H9 (cell line): ENCODE measurements around the gene UQCC2. TPM values are rescaled to one million over a fixed set of nuclear protein-coding genes. Genes with fewer than 3 reads are reported as not detected.

Source experiments
- DNase-seq: peaks from one replicate; pipeline ENCODE4 v3.0.0-alpha.2; 2017
- H2AFZ ChIP-seq: one replicate; pipeline ENCODE4 v1.6.1; 2013; ENCODE audit warnings: mild to moderate bottlenecking, low read length, control low read depth, moderate library complexity
- H2AK5ac ChIP-seq: 2 replicates; pipeline ENCODE4 v1.6.1; 2013; ENCODE audit warnings: low read length, control low read depth, mixed read lengths; ENCODE audit not compliant: insufficient read length
- H2BK120ac ChIP-seq: one replicate; pipeline ENCODE4 v1.6.1; 2013; ENCODE audit warnings: low read depth, mild to moderate bottlenecking, low read length, control low read depth, inconsistent platforms; ENCODE audit not compliant: poor library complexity, severe bottlenecking
- H2BK12ac ChIP-seq: 2 replicates; pipeline ENCODE4 v1.6.1; 2013; ENCODE audit warnings: low read length, control low read depth, mixed read lengths, low read depth; ENCODE audit not compliant: insufficient read length
- H2BK15ac ChIP-seq: 2 replicates; pipeline ENCODE4 v1.6.1; 2013; ENCODE audit warnings: low read depth, low read length, control low read depth
- H2BK20ac ChIP-seq: one replicate; pipeline ENCODE4 v1.6.1; 2013; ENCODE audit warnings: low read depth, mild to moderate bottlenecking, low read length, control low read depth, inconsistent platforms; ENCODE audit not compliant: poor library complexity, severe bottlenecking
- H2BK5ac ChIP-seq: 2 replicates; pipeline ENCODE4 v1.6.1; 2013; ENCODE audit warnings: low read length, control low read depth, mixed read lengths; ENCODE audit not compliant: insufficient read length
- H3K14ac ChIP-seq: 2 replicates; pipeline ENCODE4 v1.6.1; 2013; ENCODE audit warnings: low read length, control low read depth; ENCODE audit not compliant: insufficient read depth
- H3K18ac ChIP-seq: 2 replicates; pipeline ENCODE4 v1.6.1; 2013; ENCODE audit warnings: low read depth, mild to moderate bottlenecking, mixed read lengths, low read length, control low read depth; ENCODE audit not compliant: insufficient read length
- H3K23ac ChIP-seq: 2 replicates; pipeline ENCODE4 v1.6.1; 2013; ENCODE audit warnings: low read length, control low read depth, mixed read lengths, low read depth; ENCODE audit not compliant: insufficient read length
- H3K23me2 ChIP-seq: 2 replicates; pipeline ENCODE4 v1.6.1; 2013; ENCODE audit warnings: low read depth, mild to moderate bottlenecking, mixed read lengths, low read length, control low read depth; ENCODE audit not compliant: insufficient read length, poor library complexity, severe bottlenecking
- H3K27ac ChIP-seq: 2 replicates; pipeline ENCODE4 v1.5.1; 2013; ENCODE audit warnings: low read length, control low read depth, mixed read lengths, low read depth; ENCODE audit not compliant: insufficient read length
- H3K27me3 ChIP-seq: 2 replicates; pipeline ENCODE4 v1.6.1; 2013; ENCODE audit warnings: low read length, control low read depth, inconsistent platforms; ENCODE audit not compliant: insufficient read depth
- H3K4ac ChIP-seq: 2 replicates; pipeline ENCODE4 v1.6.1; 2013; ENCODE audit warnings: low read depth, mild to moderate bottlenecking, control low read depth, inconsistent platforms, low read length, moderate library complexity
- H3K4me1 ChIP-seq: 2 replicates; pipeline ENCODE4 v1.6.1; 2013; ENCODE audit warnings: low read length, control low read depth, inconsistent platforms; ENCODE audit not compliant: insufficient read depth
- H3K4me2 ChIP-seq: 2 replicates; pipeline ENCODE4 v1.6.1; 2013; ENCODE audit warnings: low read length, control low read depth, mixed read lengths; ENCODE audit not compliant: insufficient read length, insufficient read depth
- H3K56ac ChIP-seq: 2 replicates; pipeline ENCODE4 v1.6.1; 2013; ENCODE audit warnings: low read depth, mild to moderate bottlenecking, mixed read lengths, low read length, control low read depth; ENCODE audit not compliant: insufficient read length
- H3K79me1 ChIP-seq: 2 replicates; pipeline ENCODE4 v1.6.1; 2013; ENCODE audit warnings: low read depth, mild to moderate bottlenecking, moderate library complexity, low read length, control low read depth, inconsistent platforms; ENCODE audit not compliant: insufficient read depth, poor library complexity, severe bottlenecking
- H3K79me2 ChIP-seq: 2 replicates; pipeline ENCODE4 v1.6.1; 2013; ENCODE audit warnings: low read length, control low read depth, inconsistent platforms; ENCODE audit not compliant: insufficient read depth
- H3K9ac ChIP-seq: 2 replicates; pipeline ENCODE4 v1.6.1; 2013; ENCODE audit warnings: low read length, control low read depth, mixed read lengths; ENCODE audit not compliant: insufficient read length; ENCODE audit errors: extremely low read depth
- H3K9me3 ChIP-seq: one replicate; pipeline ENCODE4 v1.6.1; 2013; ENCODE audit warnings: low read depth, low read length, inconsistent platforms; ENCODE audit not compliant: control insufficient read depth
- H3T11ph ChIP-seq: one replicate; pipeline ENCODE4 v1.6.1; 2013; ENCODE audit warnings: mild to moderate bottlenecking, low read length, control low read depth, inconsistent platforms
- H4K20me1 ChIP-seq: one replicate; pipeline ENCODE4 v1.6.1; 2013; ENCODE audit not compliant: control insufficient read depth, insufficient read length, insufficient read depth
- H4K5ac ChIP-seq: 2 replicates; pipeline ENCODE4 v1.6.1; 2013; ENCODE audit warnings: low read depth, mild to moderate bottlenecking, mixed read lengths, low read length, control low read depth; ENCODE audit not compliant: insufficient read length
- H4K8ac ChIP-seq: replicated peaks from 2 replicates; pipeline ENCODE4 v1.6.1; 2013; ENCODE audit warnings: low read length, control low read depth, mixed read lengths, low read depth; ENCODE audit not compliant: insufficient read length
- H4K91ac ChIP-seq: 2 replicates; pipeline ENCODE4 v1.6.1; 2013; ENCODE audit warnings: low read depth, mild to moderate bottlenecking, moderate library complexity, mixed read lengths, low read length, control low read depth; ENCODE audit not compliant: insufficient read length
- H3K27ac Mint-ChIP-seq, 3 experiments: 2 replicates in 2 of 3; 3 replicates in 1 of 3; pipeline ENCODE4 v1.8.0; 2020 to 2021; ENCODE audit warnings: mixed read lengths in 3 of 3, mild to moderate bottlenecking in 1 of 3, moderate library complexity in 1 of 3
- H3K27me3 Mint-ChIP-seq: 2 replicates; pipeline ENCODE4 v1.8.0; 2021; ENCODE audit warnings: low read depth, mild to moderate bottlenecking, moderate library complexity, mixed read lengths
- H3K36me3 Mint-ChIP-seq, 3 experiments: 2 replicates in 2 of 3; 3 replicates in 1 of 3; pipeline ENCODE4 v1.8.0; 2020 to 2021; ENCODE audit warnings: low read depth in 3 of 3, mixed read lengths in 3 of 3; ENCODE audit not compliant: insufficient read depth in 1 of 3
- H3K4me1 Mint-ChIP-seq, 2 experiments: 2 replicates each; pipeline ENCODE4 v1.8.0; 2020; ENCODE audit warnings: mixed read lengths in 2 of 2
- H3K4me3 Mint-ChIP-seq, 2 experiments: 2 replicates in 1 of 2; 3 replicates in 1 of 2; pipeline ENCODE4 v1.8.0; 2020 to 2021; ENCODE audit warnings: mild to moderate bottlenecking in 2 of 2, mixed read lengths in 2 of 2, moderate library complexity in 1 of 2
- H3K9me3 Mint-ChIP-seq, 2 experiments: 2 replicates in 1 of 2; 3 replicates in 1 of 2; pipeline ENCODE4 v1.8.0; 2020; ENCODE audit warnings: mild to moderate bottlenecking in 2 of 2, mixed read lengths in 2 of 2, moderate library complexity in 1 of 2
- CTCF ChIP-seq: fragments of 200-600 bp; sonication (generic); conservative IDR thresholded peaks from 3 replicates; pipeline ENCODE4 v1.8.0; 2021; ENCODE audit warnings: antibody characterized with exemption, mild to moderate bottlenecking
- WGBS: extraction: QIAGEN DNeasy Blood & Tissue Kit; methylation state at CpG from one replicate; pipeline ENCODE4 v1.1.7; 2013; ENCODE audit warnings: missing lambda C conversion rate, low lambda C conversion rate, mixed read lengths; ENCODE audit not compliant: insufficient read length; ENCODE audit errors: extremely low coverage; 5-methylcytosine and 5-hydroxymethylcytosine counted together
- total RNA-seq: library from RNA; stranded (reverse); gene quantifications from 2 replicates; pipeline ENCODE4 v1.2.1, GENCODE V29; 2021

UQCC2 gene
- total RNA-seq, 1 experiment from 2014 or later, result 140 TPM

- no peak overlapping the region for H2BK15ac ChIP-seq
- H2BK12ac ChIP-seq, result no peak overlapping the region
- no peak overlapping the region for H2BK5ac ChIP-seq
- H2BK20ac ChIP-seq, result no peak overlapping the region
- no peaks in the 10 kb centered on the region for H3K79me2 ChIP-seq
- Mint-ChIP-seq H3K4me1 (peaks cover 27 to 43% of the 10 kb centered on the region in 2 experiments), H3K27me3 (no peaks in the 10 kb centered on the region; the same call in 1 of the 2 replicates), H3K9me3 (no peaks in the 10 kb centered on the region; a peak in 2 of 5 replicates), H3K36me3 (no peaks in the 10 kb centered on the region), H3K4me3 (no peak overlapping the region), H3K27ac (no peak overlapping the region; a peak in 1 of 7 replicates)
- no peak overlapping the region for H3K14ac ChIP-seq
- H3K18ac ChIP-seq, result no peak overlapping the region
- H3K23ac ChIP-seq, result no peak overlapping the region
- H3K9me3 ChIP-seq, result no peaks in the 10 kb centered on the region
- TF ChIP-seq CTCF, result no peak
- no peak overlapping the region for H4K5ac ChIP-seq
- H2AK5ac ChIP-seq, result no peak overlapping the region
- no peak overlapping the region for H3T11ph ChIP-seq
- peaks cover 2% of the 10 kb centered on the region; the same call in 1 of the 2 replicates for H3K4me1 ChIP-seq
- WGBS, result no CpG with 5 or more reads among the region's 3 CpGs
- H3K4me2 ChIP-seq, result no peak overlapping the region
- no peak overlapping the region for H2AFZ ChIP-seq
- H4K91ac ChIP-seq, result no peak overlapping the region
- no peaks in the 10 kb centered on the region for H3K79me1 ChIP-seq
- no peaks in the 10 kb centered on the region for H3K23me2 ChIP-seq
- no peak overlapping the region for H2BK120ac ChIP-seq
- H3K56ac ChIP-seq, result no peak overlapping the region
- H4K20me1 ChIP-seq, result no peaks in the 10 kb centered on the region
- DNase-seq, result no peak
- H3K27ac ChIP-seq, result no peak overlapping the region
- H3K27me3 ChIP-seq, result no peaks in the 10 kb centered on the region
- no peak overlapping the region for H4K8ac ChIP-seq
- no peak overlapping the region for H3K9ac ChIP-seq
- no peak overlapping the region for H3K4ac ChIP-seq
Observed at GRCh38 chr6:33757113-33757512, 45.6 kb upstream of the UQCC2 start.
